Measurements from ENCODE around the gene HTRA1. TPM values are rescaled to one million over a fixed set of nuclear protein-coding genes. Genes with fewer than 3 reads are reported as not detected.
A peak's percentile ranks its signal among the peaks of the same experiment; 100 is the strongest.

The HTRA1 gene
- total and polyA plus RNA-seq, 8 donors, result 26.3 to 81.2 (median 55.3) TPM

- H3K27ac ChIP-seq, result no peak overlapping the region
- H3K36me3 ChIP-seq, result no peaks in the 10 kb centered on the region
- WGBS, 5 donors, result 49 to 77% (median 74%) methylated on average over 6 of the region's 6 CpGs
- intact Hi-C loops (cut with DNase I; ENCODE audit: low total_unique reads), result no loop called here
- H3K4me1 ChIP-seq, result peaks cover 19 to 60% (median 41%) of the 10 kb centered on the region in 4 donors
- DNase-seq, result no peak
- no peak for TF ChIP-seq POLR2AphosphoS5 (IDR thresholded peaks at IDR 0.05)
- TF ChIP-seq POLR2A (IDR thresholded peaks at IDR 0.05), result no peak
- no peak for TF ChIP-seq EP300 (IDR thresholded peaks at IDR 0.05)
- TF ChIP-seq CTCF (IDR thresholded peaks at IDR 0.05), result no peak
- no peaks in the 10 kb centered on the region for H3K9me3 ChIP-seq
- H3K4me3 ChIP-seq, result no peak overlapping the region
- H3K27me3 ChIP-seq, result peaks cover 0 to 31% (median 3%) of the 10 kb centered on the region in 3 donors
Observed at GRCh38 chr10:122465401-122466040, 4.2 kb downstream of the HTRA1 start.

GRCh38 chr10:122466951-122467381 is 5.6 kb downstream of the HTRA1 start:
- H3K27me3 ChIP-seq, result peaks cover 0 to 18% (median 0%) of the 10 kb centered on the region in 3 donors
- peaks cover 14 to 53% (median 32%) of the 10 kb centered on the region in 4 donors for H3K4me1 ChIP-seq
- 75 to 88% (median 77%) methylated on average over 8 of the region's 8 CpGs for WGBS, 5 donors
- TF ChIP-seq EP300 (IDR thresholded peaks at IDR 0.05) (no peak), POLR2A (IDR thresholded peaks at IDR 0.05) (no peak), CTCF (IDR thresholded peaks at IDR 0.05) (no peak), POLR2AphosphoS5 (IDR thresholded peaks at IDR 0.05) (no peak)
- intact Hi-C loops (cut with DNase I; ENCODE audit: low total_unique reads), result no loop called here
- H3K27ac ChIP-seq, result peak overlapping the region in 1 of 5 donors; percentile 64
- H3K4me3 ChIP-seq, result no peak overlapping the region
- H3K9me3 ChIP-seq, result no peaks in the 10 kb centered on the region
- DNase-seq, result no peak
- H3K36me3 ChIP-seq, result no peaks in the 10 kb centered on the region

- WGBS, 5 donors, result 74 to 94% (median 82%) methylated on average over 6 of the region's 6 CpGs
- no peak overlapping the region for H3K4me3 ChIP-seq
- no peak for DNase-seq
- intact Hi-C loops (cut with DNase I; ENCODE audit: low total_unique reads), result no loop called here
- peaks cover 0 to 11% (median 0%) of the 10 kb centered on the region in 3 donors for H3K27me3 ChIP-seq
- H3K27ac ChIP-seq, result peak overlapping the region in 1 of 5 donors; percentile 64
- no peak for TF ChIP-seq POLR2A (IDR thresholded peaks at IDR 0.05)
- TF ChIP-seq CTCF (IDR thresholded peaks at IDR 0.05), result no peak
- TF ChIP-seq POLR2AphosphoS5 (IDR thresholded peaks at IDR 0.05), result no peak
- TF ChIP-seq EP300 (IDR thresholded peaks at IDR 0.05), result no peak
- H3K9me3 ChIP-seq, result no peaks in the 10 kb centered on the region
- no peaks in the 10 kb centered on the region for H3K36me3 ChIP-seq
- peaks cover 11 to 47% (median 27%) of the 10 kb centered on the region in 4 donors for H3K4me1 ChIP-seq
Observed at GRCh38 chr10:122467701-122468100, 6.3 kb downstream of the HTRA1 start.

GRCh38 chr10:122468307-122468925 is 7.1 kb downstream of the HTRA1 start:
- intact Hi-C loops (cut with DNase I; ENCODE audit: low total_unique reads), result no loop called here
- DNase-seq, result no peak
- no peak for TF ChIP-seq EP300 (IDR thresholded peaks at IDR 0.05)
- TF ChIP-seq POLR2AphosphoS5 (IDR thresholded peaks at IDR 0.05), result no peak
- TF ChIP-seq POLR2A (IDR thresholded peaks at IDR 0.05), result no peak
- TF ChIP-seq CTCF (IDR thresholded peaks at IDR 0.05), result no peak
- 92 to 96% (median 94%) methylated on average over 5 of the region's 5 CpGs for WGBS, 5 donors
- peak overlapping the region in 4 of 5 donors; percentile 40 to 64 (median 57) for H3K27ac ChIP-seq
- H3K27me3 ChIP-seq, result peaks cover 0 to 3% (median 0%) of the 10 kb centered on the region in 3 donors
- H3K36me3 ChIP-seq, result no peaks in the 10 kb centered on the region
- H3K4me3 ChIP-seq, result no peak overlapping the region
- peaks cover 4 to 45% (median 23%) of the 10 kb centered on the region in 4 donors for H3K4me1 ChIP-seq
- no peaks in the 10 kb centered on the region for H3K9me3 ChIP-seq

All from stomach (tissue), 9 donors.